HG03571 (cell line): ENCODE data around the gene PARN.
"Not testable (repeated sequence)": the region's sequence is repeated elsewhere in the genome, so short reads cannot be mapped to it uniquely, and the experiment has no call there.

Experiments
- ATAC-seq: cut with Tn5 transposase; IDR thresholded peaks from one replicate; pipeline ENCODE4 v1.9.1; 2021; ENCODE audit not compliant: unreplicated experiment

The PARN gene

GRCh38 chr16:14629919-14630619 is at the start of gene PARN:
TSS of gene PARN (minus strand) at chr16:14630260. CDS start at chr16:14630125, 135 bp downstream.
- peak; percentile 46 for ATAC-seq

GRCh38 chr16:14678748-14679497 is 48.9 kb upstream of the PARN start:
- no peak for ATAC-seq

GRCh38 chr16:14677627-14678026 is 47.6 kb upstream of the PARN start:
- no peak for ATAC-seq

GRCh38 chr16:14676633-14677032 is 46.6 kb upstream of the PARN start:
- ATAC-seq, result no peak

- peak; percentile 75 for ATAC-seq
Measured at GRCh38 chr16:14672403-14672971, 42.4 kb upstream of the PARN start.

GRCh38 chr16:14669776-14670175 is 39.7 kb upstream of the PARN start:
- no peak for ATAC-seq

- ATAC-seq, result no peak
Measured at GRCh38 chr16:14668556-14669223, 38.6 kb upstream of the PARN start.

- ATAC-seq, result no peak
Measured at GRCh38 chr16:14667347-14668266, 37.5 kb upstream of the PARN start.

- no peak for ATAC-seq
Measured at GRCh38 chr16:14658063-14658462, 28.0 kb upstream of the PARN start.

- ATAC-seq, result no peak
Measured at GRCh38 chr16:14652726-14653125, 22.7 kb upstream of the PARN start.

GRCh38 chr16:14650629-14651028 is 20.6 kb upstream of the PARN start:
- ATAC-seq, result no peak

GRCh38 chr16:14649816-14650215 is 19.8 kb upstream of the PARN start:
- ATAC-seq, result no peak

- ATAC-seq, result no peak
Measured at GRCh38 chr16:14641926-14642325, 11.9 kb upstream of the PARN start.

- ATAC-seq, result no peak
Measured at GRCh38 chr16:14641206-14641605, 11.1 kb upstream of the PARN start.

- ATAC-seq, result no peak
Measured at GRCh38 chr16:14640538-14640937, 10.5 kb upstream of the PARN start.

GRCh38 chr16:14636951-14637240 is 6.8 kb upstream of the PARN start:
- not testable (repeated sequence) for ATAC-seq

GRCh38 chr16:14636179-14636950 is 6.3 kb upstream of the PARN start:
- not testable (repeated sequence) for ATAC-seq

GRCh38 chr16:14635395-14636165 is 5.5 kb upstream of the PARN start:
- no peak for ATAC-seq

- no peak for ATAC-seq
Measured at GRCh38 chr16:14634389-14634725, 4.3 kb upstream of the PARN start.
